Right atrium auricular region (tissue), 2 donors: ENCODE results near the gene DNAJC7. TPM values are rescaled to one million over a fixed set of nuclear protein-coding genes. Genes with fewer than 3 reads are reported as not detected.

Experiments
- DNase-seq: peaks from one replicate; pipeline ENCODE4 v3.0.0-alpha.2; 2019; ENCODE audit warnings: low spot score
- H3K27ac ChIP-seq, 2 donors: fragments of 200-600 bp; sonication (generic); 1 replicate in 1 of 2; 2 replicates in 1 of 2; pipeline ENCODE4 v1.5.1; 2016 to 2019
- H3K27me3 ChIP-seq, 2 donors: fragments of 200-600 bp; sonication (generic); one replicate each; pipeline versions ENCODE4 v1.5.1 to v1.6.0; 2017 to 2019
- H3K36me3 ChIP-seq: fragments of 200-600 bp; sonication (generic); one replicate; pipeline ENCODE4 v1.5.1; 2016
- H3K4me1 ChIP-seq, 2 donors: fragments of 200-600 bp; sonication (generic); one replicate each; pipeline versions ENCODE4 v1.5.1 to v1.6.0; 2017 to 2019
- H3K4me3 ChIP-seq, 2 donors: fragments of 200-600 bp; sonication (generic); 1 replicate in 1 of 2; 2 replicates in 1 of 2; pipeline ENCODE4 v1.5.1; 2017 to 2019; ENCODE audit warnings: mild to moderate bottlenecking in 1 of 2, moderate library complexity in 1 of 2
- H3K9me3 ChIP-seq, 2 donors: fragments of 200-600 bp; sonication (generic); one replicate each; pipeline ENCODE4 v1.5.1; 2019
- CTCF ChIP-seq, 2 donors: fragments of 200-600 bp; sonication (generic); IDR thresholded peaks; one replicate each; pipeline ENCODE4 v1.5.1; 2019; ENCODE audit warnings: antibody characterized with exemption in 2 of 2
- total RNA-seq, 2 donors: library from RNA; depleted of rRNA; stranded (reverse); fragments of >200 nt; gene quantifications; one replicate each; pipeline ENCODE4 v1.1.0, GENCODE V29; 2016

Gene DNAJC7
- total RNA-seq, 2 donors from 2014 or later, result 42.7 to 47.1 TPM

- Histone ChIP-seq H3K4me1 (peaks cover 0 to 4% of the 10 kb centered on the region in 2 donors), H3K27me3 (no peaks in the 10 kb centered on the region), H3K27ac (no peak overlapping the region), H3K36me3 (no peaks in the 10 kb centered on the region), H3K9me3 (no peaks in the 10 kb centered on the region), H3K4me3 (no peak overlapping the region)
- peak in 1 of 2 donors; percentile 42 for TF ChIP-seq CTCF (IDR thresholded peaks at IDR 0.05)
- DNase-seq, result no peak
Observed at GRCh38 chr17:41959336-41960095, 57.7 kb downstream of the DNAJC7 start.

GRCh38 chr17:41959030-41959335, 58.3 kb downstream of the DNAJC7 start:
- H3K4me1 ChIP-seq, result peaks cover 0 to 4% of the 10 kb centered on the region in 2 donors
- H3K27me3 ChIP-seq, result no peaks in the 10 kb centered on the region
- H3K36me3 ChIP-seq, result no peaks in the 10 kb centered on the region
- H3K9me3 ChIP-seq, result no peaks in the 10 kb centered on the region
- H3K27ac ChIP-seq, result no peak overlapping the region
- no peak for TF ChIP-seq CTCF (IDR thresholded peaks at IDR 0.05)
- DNase-seq, result no peak
- H3K4me3 ChIP-seq, result no peak overlapping the region

GRCh38 chr17:41957869-41958439, 59.3 kb downstream of the DNAJC7 start:
- H3K36me3 ChIP-seq, result no peaks in the 10 kb centered on the region
- H3K9me3 ChIP-seq, result no peaks in the 10 kb centered on the region
- no peak overlapping the region for H3K4me3 ChIP-seq
- peaks cover 0 to 4% of the 10 kb centered on the region in 2 donors for H3K4me1 ChIP-seq
- no peak overlapping the region for H3K27ac ChIP-seq
- no peak for DNase-seq
- H3K27me3 ChIP-seq, result no peaks in the 10 kb centered on the region
- TF ChIP-seq CTCF (IDR thresholded peaks at IDR 0.05), result no peak

GRCh38 chr17:41957031-41957868, 60.0 kb downstream of the DNAJC7 start:
- Histone ChIP-seq H3K36me3 (no peaks in the 10 kb centered on the region), H3K9me3 (no peaks in the 10 kb centered on the region), H3K4me1 (no peaks in the 10 kb centered on the region), H3K27me3 (no peaks in the 10 kb centered on the region), H3K27ac (no peak overlapping the region), H3K4me3 (no peak overlapping the region)
- no peak for TF ChIP-seq CTCF (IDR thresholded peaks at IDR 0.05)
- no peak for DNase-seq

- no peak for TF ChIP-seq CTCF (IDR thresholded peaks at IDR 0.05)
- Histone ChIP-seq H3K27me3 (no peaks in the 10 kb centered on the region), H3K9me3 (no peaks in the 10 kb centered on the region), H3K36me3 (no peaks in the 10 kb centered on the region), H3K27ac (no peak overlapping the region), H3K4me3 (no peak overlapping the region), H3K4me1 (no peaks in the 10 kb centered on the region)
- no peak for DNase-seq
Observed at GRCh38 chr17:41956522-41956921, 60.7 kb downstream of the DNAJC7 start.
